ENCODE measurements around the gene SYT12. TPM values are rescaled to one million over a fixed set of nuclear protein-coding genes. Genes with fewer than 3 reads are reported as not detected.
"Not testable (repeated sequence)": the region's sequence is repeated elsewhere in the genome, so short reads cannot be mapped to it uniquely, and the experiment has no call there.

The SYT12 gene
- total and polyA plus RNA-seq, 10 donors: 0.02 to 0.13 (median 0.05) TPM; not detected in 7

- no peak for DNase-seq
- Histone ChIP-seq H3K4me3 (no peak overlapping the region), H3K27me3 (replicated peaks in 1 of 7) (peaks cover 0 to 4% (median 0%) of the 10 kb centered on the region in 7 donors), H3K27ac (no peak overlapping the region), H3K9me3 (no peaks in the 10 kb centered on the region), H3K36me3 (no peaks in the 10 kb centered on the region), H3K4me1 (no peaks in the 10 kb centered on the region)
- intact Hi-C loops (cut with DNase I; ENCODE audit: low total_unique reads): no loop called here
- 64 to 81% (median 72%) methylated on average over 8 of the region's 8 CpGs for WGBS, 5 donors
- TF ChIP-seq POLR2AphosphoS5 (IDR thresholded peaks at IDR 0.05): no peak
- no peak for TF ChIP-seq POLR2A (IDR thresholded peaks at IDR 0.05)
- no peak for TF ChIP-seq CTCF (IDR thresholded peaks at IDR 0.05 in 8 of 11, conservative IDR thresholded peaks at IDR 0.05 in 3 of 11)
Observed at GRCh38 chr11:67002297-67002913, 20.5 kb upstream of the SYT12 start.

- no peaks in the 10 kb centered on the region for H3K9me3 ChIP-seq
- intact Hi-C loops (cut with DNase I; ENCODE audit: low total_unique reads): no loop called here
- no peak overlapping the region for H3K4me3 ChIP-seq
- no peaks in the 10 kb centered on the region for H3K4me1 ChIP-seq
- no peak for TF ChIP-seq POLR2A (IDR thresholded peaks at IDR 0.05)
- no peak for TF ChIP-seq CTCF (IDR thresholded peaks at IDR 0.05 in 8 of 11, conservative IDR thresholded peaks at IDR 0.05 in 3 of 11)
- TF ChIP-seq POLR2AphosphoS5 (IDR thresholded peaks at IDR 0.05): no peak
- no peaks in the 10 kb centered on the region for H3K36me3 ChIP-seq
- H3K27ac ChIP-seq: no peak overlapping the region
- WGBS, 5 donors: 87 to 97% (median 93%) methylated on average over 5 of the region's 5 CpGs
- DNase-seq: no peak
- H3K27me3 ChIP-seq (replicated peaks in 1 of 7): no peaks in the 10 kb centered on the region
Observed at GRCh38 chr11:67002921-67003411, 20.0 kb upstream of the SYT12 start.

- H3K9me3 ChIP-seq; DNase-seq; H3K4me3 ChIP-seq; intact Hi-C loops (cut with DNase I; ENCODE audit: low total_unique reads); H3K27ac ChIP-seq; H3K36me3 ChIP-seq; H3K4me1 ChIP-seq; H3K27me3 ChIP-seq (replicated peaks in 1 of 7): not testable (repeated sequence)
- 90 to 99% (median 96%) methylated on average over 8 of the region's 8 CpGs for WGBS, 5 donors
Observed at GRCh38 chr11:67005200-67005599, 17.7 kb upstream of the SYT12 start.

GRCh38 chr11:67006029-67006884, 16.7 kb upstream of the SYT12 start:
- no peak for DNase-seq
- TF ChIP-seq CTCF (IDR thresholded peaks at IDR 0.05 in 8 of 11, conservative IDR thresholded peaks at IDR 0.05 in 3 of 11) (no peak), POLR2A (IDR thresholded peaks at IDR 0.05) (no peak), POLR2AphosphoS5 (IDR thresholded peaks at IDR 0.05) (no peak)
- intact Hi-C loops (cut with DNase I; ENCODE audit: low total_unique reads): no loop called here
- Histone ChIP-seq H3K9me3 (no peaks in the 10 kb centered on the region), H3K4me3 (no peak overlapping the region), H3K27ac (no peak overlapping the region), H3K36me3 (no peaks in the 10 kb centered on the region), H3K4me1 (no peaks in the 10 kb centered on the region), H3K27me3 (replicated peaks in 1 of 7) (peaks cover 0 to 3% (median 0%) of the 10 kb centered on the region in 7 donors)
- 82 to 94% (median 86%) methylated on average over 14 of the region's 14 CpGs for WGBS, 5 donors
